ENCODE data around the gene PTBP1. TPM values are rescaled to one million over a fixed set of nuclear protein-coding genes. Genes with fewer than 3 reads are reported as not detected.
A peak's percentile ranks its signal among the peaks of the same experiment; 100 is the strongest.

Gene PTBP1
- total RNA-seq, 2 experiments from 2014 or later: 584 to 738 TPM

DNA sequence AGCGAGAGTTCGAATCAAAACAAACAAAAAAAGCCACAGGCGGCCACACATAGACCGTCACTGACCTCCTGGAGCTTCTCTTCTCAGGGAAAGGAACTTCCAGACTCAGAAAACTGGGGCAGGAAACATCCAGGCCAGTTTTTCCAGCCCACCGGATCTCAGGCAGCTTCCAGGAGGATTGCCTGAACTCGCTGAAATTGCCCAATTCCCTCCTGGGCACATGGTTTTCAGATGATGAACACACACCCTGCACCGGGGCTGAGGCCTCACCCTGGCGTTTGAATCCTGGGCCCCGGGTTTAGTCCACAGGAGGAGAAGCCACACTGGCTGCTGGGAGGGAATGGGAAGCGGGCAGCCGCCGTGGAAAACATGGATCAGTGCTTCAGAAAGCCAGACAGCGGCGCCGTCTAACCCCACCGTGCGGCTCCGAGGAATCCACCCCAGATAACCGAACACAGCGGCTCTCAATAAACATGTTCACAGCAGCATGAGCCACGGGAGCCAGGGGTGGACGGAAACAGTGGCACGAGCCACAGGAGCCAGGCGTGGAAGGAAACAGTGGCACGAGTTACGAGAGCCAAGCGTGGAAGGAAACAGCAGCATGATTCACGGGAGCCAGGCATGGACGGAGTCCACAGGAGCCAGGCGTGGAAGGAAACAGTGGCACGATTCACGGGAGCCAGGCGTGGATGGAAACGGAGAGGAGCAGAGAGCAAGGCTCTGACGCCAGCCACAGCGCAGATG, 18.2 kb upstream of the PTBP1 start:
- POLR2A ChIA-PET: no interaction called here
- no peak for ATAC-seq
- intact Hi-C loops (cut with DNase I, micrococcal nuclease): loop anchor here in 1 of 2 experiments (10.0 kb wide), 1 partner anchor 76 kb away; the partner anchor contains the start of genes CFD and ELANE
- Mint-ChIP-seq H3K9me3 (ENCODE audit: low read depth) (no peaks in the 10 kb centered on the region), H3K36me3 (ENCODE audit: low read depth) (no peaks in the 10 kb centered on the region), H3K27ac (no peak overlapping the region), H3K4me1 (no peaks in the 10 kb centered on the region), H3K27me3 (peaks cover 2% of the 10 kb centered on the region), H3K4me3 (no peak overlapping the region)
- no peak for DNase-seq
- CTCF ChIA-PET: no interaction called here

DNA sequence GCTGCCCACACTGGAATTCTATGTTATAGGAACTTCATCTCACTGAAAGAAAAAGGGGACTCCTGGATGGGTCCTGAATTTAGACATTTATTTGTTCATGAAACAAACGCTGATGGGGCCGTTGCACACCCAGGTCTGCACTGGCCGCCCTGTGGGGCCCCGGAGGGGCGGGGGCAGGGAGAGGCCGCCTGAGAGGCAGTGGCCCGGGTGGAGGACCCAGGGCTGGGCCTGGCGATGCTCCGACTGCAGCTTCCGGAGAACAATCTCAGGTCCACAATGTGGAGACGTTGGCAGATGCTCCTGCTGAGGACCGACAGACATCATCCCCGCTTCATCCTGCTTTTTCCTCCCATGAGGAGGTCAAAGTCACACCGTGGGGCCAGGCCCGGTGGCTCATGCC, 16.3 kb upstream of the PTBP1 start:
- ATAC-seq (no peak), DNase-seq (no peak)
- intact Hi-C loops (cut with DNase I, micrococcal nuclease): no loop called here
- Mint-ChIP-seq H3K36me3 (ENCODE audit: low read depth) (no peaks in the 10 kb centered on the region), H3K4me1 (no peaks in the 10 kb centered on the region), H3K27me3 (peaks cover 2% of the 10 kb centered on the region), H3K27ac (no peak overlapping the region), H3K9me3 (ENCODE audit: low read depth) (no peaks in the 10 kb centered on the region), H3K4me3 (no peak overlapping the region)
- CTCF ChIA-PET: no interaction called here
- POLR2A ChIA-PET: no interaction called here

DNA sequence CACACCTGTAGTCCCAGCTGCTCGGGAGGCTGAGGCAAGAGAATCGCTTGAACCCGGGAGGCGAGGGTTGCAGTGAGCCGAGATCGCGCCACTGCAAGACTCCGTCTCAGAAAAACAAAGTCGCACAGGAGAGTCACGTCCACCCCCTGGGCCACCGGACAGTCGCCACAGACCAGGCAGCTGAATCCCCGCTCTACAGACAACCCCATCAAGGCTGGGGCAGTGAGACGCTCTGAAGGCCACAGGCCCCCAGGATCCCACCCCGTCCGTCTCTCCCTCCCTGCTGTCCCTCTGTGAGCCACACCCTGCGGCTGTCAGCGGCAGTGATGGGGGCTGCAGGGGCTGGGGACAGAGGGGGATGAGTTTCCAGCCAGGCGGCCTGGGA, 15.5 kb upstream of the PTBP1 start:
- Mint-ChIP-seq H3K4me1 (no peaks in the 10 kb centered on the region), H3K27me3 (peaks cover 2% of the 10 kb centered on the region), H3K4me3 (no peak overlapping the region), H3K27ac (no peak overlapping the region), H3K9me3 (ENCODE audit: low read depth) (no peaks in the 10 kb centered on the region), H3K36me3 (ENCODE audit: low read depth) (no peaks in the 10 kb centered on the region)
- DNase-seq: no peak
- intact Hi-C loops (cut with DNase I, micrococcal nuclease): no loop called here
- ChIA-PET POLR2A (no interaction called here), CTCF (no interaction called here)
- ATAC-seq: no peak

DNA sequence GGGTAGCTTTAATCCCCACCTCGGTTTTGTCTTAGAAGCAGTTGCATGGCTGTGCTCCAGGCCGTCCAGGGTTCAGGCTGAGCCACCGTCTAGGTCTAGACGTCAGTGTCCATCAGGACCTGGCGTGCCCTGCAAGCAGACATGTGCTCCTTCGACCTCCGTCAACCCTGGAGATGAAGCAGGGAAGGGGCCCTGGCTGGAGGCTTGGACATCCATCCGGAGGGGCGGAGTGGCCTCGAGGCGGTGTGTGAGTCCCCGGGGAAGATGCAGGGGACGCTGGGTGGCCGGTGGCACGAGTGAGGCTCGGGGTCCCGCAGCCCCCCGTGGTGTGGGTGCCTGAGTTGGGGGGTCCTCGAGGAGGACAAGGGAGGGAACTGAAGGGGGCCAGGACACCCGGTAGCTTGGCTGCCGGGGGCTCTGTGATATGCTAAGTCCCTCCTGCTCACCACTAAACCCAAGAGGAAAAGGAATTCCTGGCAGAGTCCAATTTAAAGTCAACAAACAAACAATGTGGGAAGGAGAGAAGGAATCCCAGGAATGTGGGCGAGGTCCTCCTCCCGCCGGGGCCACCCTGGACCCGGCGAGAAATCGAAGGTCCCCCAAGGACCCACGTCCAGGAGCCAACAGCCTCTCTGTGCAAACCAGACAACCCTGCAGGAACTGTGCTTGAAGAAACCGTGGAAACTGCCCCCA, 14.9 kb upstream of the PTBP1 start:
- Mint-ChIP-seq H3K27ac (no peak overlapping the region), H3K9me3 (ENCODE audit: low read depth) (no peaks in the 10 kb centered on the region), H3K4me1 (no peaks in the 10 kb centered on the region), H3K36me3 (ENCODE audit: low read depth) (no peaks in the 10 kb centered on the region), H3K4me3 (no peak overlapping the region), H3K27me3 (peaks cover 2% of the 10 kb centered on the region)
- ATAC-seq (no peak), DNase-seq (no peak)
- ChIA-PET POLR2A (no interaction called here), CTCF (no interaction called here)
- intact Hi-C loops (cut with DNase I, micrococcal nuclease): no loop called here

DNA sequence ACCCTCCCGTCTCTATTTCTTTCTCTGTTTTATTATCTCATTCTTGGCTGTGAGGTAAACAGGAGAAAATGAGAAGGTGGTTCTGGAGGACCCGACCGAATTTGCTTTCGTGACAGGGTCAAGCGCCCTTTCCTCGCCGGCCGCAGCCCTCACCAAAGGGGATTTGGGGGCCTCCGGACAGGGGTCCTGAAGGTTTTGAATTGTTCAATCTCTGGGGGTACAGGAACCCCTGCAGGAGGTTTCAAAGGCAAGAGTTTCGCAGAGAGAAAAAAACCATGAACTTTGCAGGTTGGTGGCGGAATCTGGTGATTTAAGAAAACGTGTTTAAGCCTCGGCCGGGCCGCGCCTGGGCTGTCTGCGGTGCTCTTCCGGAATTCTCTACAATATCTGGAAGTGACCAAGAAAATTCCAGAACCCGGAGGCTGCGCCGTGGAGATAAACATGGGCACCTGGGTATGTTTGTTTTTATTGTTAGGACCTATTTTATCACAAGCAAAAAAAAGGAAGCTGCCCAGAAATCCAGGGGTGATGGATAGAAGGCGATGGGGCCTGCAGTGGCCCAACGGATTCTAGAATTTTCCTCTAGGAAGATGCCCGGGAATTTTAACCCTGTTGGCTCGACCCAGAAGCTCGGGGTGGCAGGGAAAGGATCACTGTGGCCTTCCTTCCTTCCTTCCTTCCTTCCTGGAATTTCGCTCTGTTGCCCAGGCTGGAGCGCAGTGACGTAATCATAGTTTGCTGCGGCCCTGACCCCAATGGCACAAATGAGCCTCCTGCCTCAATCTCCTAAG, 14.2 kb upstream of the PTBP1 start:
- Mint-ChIP-seq H3K36me3 (ENCODE audit: low read depth) (no peaks in the 10 kb centered on the region), H3K4me3 (no peak overlapping the region), H3K27me3 (peaks cover 2% of the 10 kb centered on the region), H3K9me3 (ENCODE audit: low read depth) (no peaks in the 10 kb centered on the region), H3K4me1 (no peaks in the 10 kb centered on the region), H3K27ac (no peak overlapping the region)
- ATAC-seq (no peak), DNase-seq (no peak)
- ChIA-PET POLR2A (interaction anchor here (0.6 kb wide), 1 partner anchor 119 kb away, joined by 4 read pairs; no protein-coding TSS in a partner anchor), CTCF (no interaction called here)
- intact Hi-C loops (cut with DNase I, micrococcal nuclease): no loop called here

DNA sequence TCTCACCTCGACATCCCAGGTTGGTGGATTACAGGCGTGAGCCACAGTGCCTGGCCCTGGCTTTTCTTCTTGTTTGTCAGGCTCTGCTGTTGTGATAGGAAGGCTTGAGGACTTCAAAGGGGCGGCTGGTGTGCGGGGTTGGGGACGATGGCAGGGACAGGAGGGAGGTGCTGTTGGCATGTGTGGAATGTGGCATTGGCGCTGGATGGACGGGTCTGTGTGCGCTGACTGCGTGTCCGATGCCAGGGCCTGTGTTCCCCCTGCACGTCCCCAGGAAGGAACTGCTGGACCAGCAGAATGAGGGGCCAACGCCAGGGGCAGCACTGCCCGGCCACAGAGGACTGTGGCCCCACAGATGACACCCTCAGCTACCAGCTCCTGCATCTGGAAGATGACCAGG, 12.7 kb upstream of the PTBP1 start:
- Mint-ChIP-seq H3K27me3 (peaks cover 4% of the 10 kb centered on the region), H3K36me3 (ENCODE audit: low read depth) (no peaks in the 10 kb centered on the region), H3K9me3 (ENCODE audit: low read depth) (no peaks in the 10 kb centered on the region), H3K4me1 (peaks cover 2% of the 10 kb centered on the region), H3K27ac (no peak overlapping the region), H3K4me3 (no peak overlapping the region)
- ChIA-PET CTCF (no interaction called here), POLR2A (no interaction called here)
- no peak for ATAC-seq
- no peak for DNase-seq
- intact Hi-C loops (cut with DNase I, micrococcal nuclease): no loop called here

DNA sequence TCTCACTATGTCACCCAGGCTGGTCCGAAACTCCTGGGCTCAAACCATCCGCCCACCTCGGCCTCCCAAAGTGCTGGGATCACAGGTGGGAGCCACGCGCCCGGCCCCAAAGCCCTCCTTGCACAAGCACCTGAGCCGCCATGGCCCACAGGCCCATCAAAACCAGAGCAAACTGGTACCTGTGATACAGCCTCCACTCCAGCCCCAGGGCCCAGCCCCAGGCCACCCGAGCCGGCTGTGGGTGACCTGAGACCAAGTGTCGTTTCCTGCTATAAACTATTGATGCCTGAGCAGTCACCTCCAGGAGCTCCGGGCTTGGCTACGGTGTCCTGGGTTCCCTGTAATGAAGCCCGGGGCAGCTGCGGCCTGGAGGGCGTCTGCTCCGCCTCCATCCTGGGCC, 9.7 kb upstream of the PTBP1 start:
- Mint-ChIP-seq H3K27ac (no peak overlapping the region), H3K36me3 (ENCODE audit: low read depth) (no peaks in the 10 kb centered on the region), H3K27me3 (peaks cover 4% of the 10 kb centered on the region), H3K9me3 (ENCODE audit: low read depth) (no peaks in the 10 kb centered on the region), H3K4me1 (peaks cover 2% of the 10 kb centered on the region), H3K4me3 (no peak overlapping the region)
- ATAC-seq (no peak), DNase-seq (no peak)
- ChIA-PET POLR2A (no interaction called here), CTCF (no interaction called here)
- intact Hi-C loops (cut with DNase I, micrococcal nuclease): no loop called here

DNA sequence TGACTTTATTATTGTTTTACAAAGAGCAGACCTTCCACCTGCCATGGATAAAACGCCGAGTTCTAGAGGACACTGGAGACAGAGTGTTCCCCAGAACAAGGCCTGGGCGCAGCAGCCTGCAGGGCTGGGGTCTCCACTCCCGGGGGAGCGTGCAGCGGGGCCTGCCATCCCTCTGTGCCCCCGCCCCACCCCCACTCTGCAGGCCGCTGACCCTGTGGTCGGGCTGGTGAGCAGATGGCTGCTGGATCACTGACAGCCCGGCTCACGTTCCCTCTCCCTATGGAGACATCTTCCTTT, 8.6 kb upstream of the PTBP1 start:
- H3K9me3 Mint-ChIP-seq (ENCODE audit: low read depth): no peaks in the 10 kb centered on the region
- no peaks in the 10 kb centered on the region for H3K36me3 Mint-ChIP-seq (ENCODE audit: low read depth)
- ChIA-PET POLR2A (no interaction called here), CTCF (no interaction called here)
- H3K4me1 Mint-ChIP-seq: peaks cover 2% of the 10 kb centered on the region
- H3K4me3 Mint-ChIP-seq: no peak overlapping the region
- H3K27me3 Mint-ChIP-seq: peaks cover 4% of the 10 kb centered on the region
- H3K27ac Mint-ChIP-seq: no peak overlapping the region
- DNase-seq: no peak
- no peak for ATAC-seq
- intact Hi-C loops (cut with DNase I, micrococcal nuclease): no loop called here

DNA sequence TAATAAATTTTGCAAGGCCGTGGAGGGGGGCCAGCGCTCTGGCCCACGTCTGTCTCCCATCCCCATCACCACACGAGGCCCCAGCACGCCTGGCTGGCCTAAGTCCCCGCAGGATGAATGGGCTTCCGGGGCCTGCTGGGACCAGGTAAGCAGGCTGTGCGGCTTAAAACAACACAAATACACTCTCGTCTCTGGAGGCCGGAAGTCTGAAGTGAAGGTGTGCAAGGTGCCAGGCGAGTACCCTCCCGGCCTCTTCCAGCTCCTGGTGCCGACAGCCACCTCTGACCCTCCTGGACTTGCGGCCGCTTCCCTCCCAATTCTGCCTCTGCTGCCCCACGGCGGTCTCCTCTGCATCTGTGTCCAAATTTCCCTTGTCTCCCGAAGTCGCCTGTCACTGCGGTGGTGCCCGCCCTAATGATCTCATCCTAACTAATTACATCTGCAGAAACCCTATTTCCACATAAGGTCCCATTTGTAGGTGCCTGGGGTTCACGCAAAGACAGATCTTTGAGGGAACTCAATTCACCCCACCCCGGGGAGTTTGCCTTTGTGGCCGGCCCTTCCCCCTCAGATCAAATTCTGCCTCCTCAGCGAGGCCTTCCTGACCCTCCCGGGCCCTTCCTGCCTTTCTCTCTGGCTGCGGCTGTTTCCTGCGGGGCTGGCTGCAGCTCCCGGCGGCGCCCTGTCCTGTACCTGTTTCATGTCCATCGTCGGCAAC, 8.1 kb upstream of the PTBP1 start:
- ATAC-seq (peak; percentile 30), DNase-seq (no peak)
- Mint-ChIP-seq H3K4me3 (no peak overlapping the region), H3K27me3 (peaks cover 4% of the 10 kb centered on the region), H3K4me1 (peaks cover 2% of the 10 kb centered on the region), H3K36me3 (ENCODE audit: low read depth) (no peaks in the 10 kb centered on the region), H3K9me3 (ENCODE audit: low read depth) (no peaks in the 10 kb centered on the region), H3K27ac (peak overlapping the region; percentile 38)
- ChIA-PET POLR2A (no interaction called here), CTCF (no interaction called here)
- intact Hi-C loops (cut with DNase I, micrococcal nuclease): no loop called here

DNA sequence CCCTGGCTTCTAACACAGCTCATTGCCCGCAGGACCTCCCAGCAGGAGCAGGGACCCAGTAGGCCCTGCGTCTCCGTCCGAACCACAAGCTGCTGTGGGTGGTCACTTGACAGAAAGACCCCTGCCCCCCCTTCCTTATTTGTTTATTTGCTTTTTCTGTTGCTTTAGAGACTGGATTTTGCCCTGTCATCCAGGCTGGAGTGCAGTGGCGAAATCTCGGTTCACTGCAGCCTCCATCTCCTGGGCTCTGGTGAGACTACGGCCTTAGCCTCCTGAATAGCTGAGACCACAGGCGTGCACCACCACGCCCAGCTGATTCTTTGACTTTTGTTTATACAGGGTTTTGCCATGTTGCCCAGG, 7.6 kb upstream of the PTBP1 start:
- H3K4me3 Mint-ChIP-seq: no peak overlapping the region
- CTCF ChIA-PET: no interaction called here
- H3K27ac Mint-ChIP-seq: no peak overlapping the region
- no peaks in the 10 kb centered on the region for H3K9me3 Mint-ChIP-seq (ENCODE audit: low read depth)
- POLR2A ChIA-PET: no interaction called here
- intact Hi-C loops (cut with DNase I, micrococcal nuclease): no loop called here
- H3K4me1 Mint-ChIP-seq: peaks cover 2% of the 10 kb centered on the region
- peaks cover 4% of the 10 kb centered on the region for H3K27me3 Mint-ChIP-seq
- no peaks in the 10 kb centered on the region for H3K36me3 Mint-ChIP-seq (ENCODE audit: low read depth)
- ATAC-seq (no peak), DNase-seq (no peak)

DNA sequence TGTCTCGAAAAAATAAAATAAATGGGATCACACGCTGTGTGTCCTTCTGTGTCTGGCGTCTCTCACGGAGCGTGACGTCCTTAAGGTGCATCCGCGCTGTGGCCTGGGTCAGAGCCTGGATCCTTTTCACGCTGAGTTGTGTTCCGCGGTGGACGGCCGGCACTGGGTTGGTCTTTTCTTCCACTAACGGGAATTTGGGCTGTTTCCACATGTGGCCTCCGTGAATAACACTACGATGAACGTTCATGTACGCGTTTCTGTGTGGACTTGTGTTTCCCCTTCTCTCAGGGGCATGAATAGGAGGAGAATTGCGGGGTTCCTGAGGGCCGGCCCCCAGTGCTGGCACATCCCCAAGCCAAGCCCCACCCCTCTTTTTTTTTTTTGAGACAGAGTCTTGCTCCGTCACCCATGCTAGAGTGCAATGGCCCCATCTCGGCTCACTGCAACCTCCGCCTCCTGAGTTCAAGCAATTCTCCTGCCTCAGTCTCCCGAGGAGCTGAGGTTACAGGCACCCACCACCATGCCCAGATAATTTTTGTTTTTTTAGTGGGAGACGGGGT, 6.2 kb upstream of the PTBP1 start:
- Mint-ChIP-seq H3K36me3 (ENCODE audit: low read depth) (no peaks in the 10 kb centered on the region), H3K27me3 (peaks cover 4% of the 10 kb centered on the region), H3K4me1 (peaks cover 2% of the 10 kb centered on the region), H3K27ac (no peak overlapping the region), H3K9me3 (ENCODE audit: low read depth) (no peaks in the 10 kb centered on the region), H3K4me3 (no peak overlapping the region)
- POLR2A ChIA-PET: no interaction called here
- DNase-seq (no peak), ATAC-seq (no peak)
- intact Hi-C loops (cut with DNase I, micrococcal nuclease): no loop called here
- CTCF ChIA-PET: no interaction called here
